Activated CD8-positive, alpha-beta memory T cell treated with anti-CD3 and anti-CD28 coated beads, Interleukin-2, amount 50 U/mL, for 1 hour (primary cell): ENCODE measurements around the gene CR1.
"Not testable (repeated sequence)": the region's sequence is repeated elsewhere in the genome, so short reads cannot be mapped to it uniquely, and the experiment has no call there.

Experiments
- DNase-seq: peaks from one replicate; pipeline ENCODE4 v3.0.0-alpha.2; 2020; ENCODE audit errors: extremely low read depth

CR1 gene

GRCh38 chr1:207581496-207582153, 85.7 kb downstream of the CR1 start:
- no peak for DNase-seq

GRCh38 chr1:207589506-207589905, 93.5 kb downstream of the CR1 start:
- not testable (repeated sequence) for DNase-seq

GRCh38 chr1:207591205-207591604, 95.2 kb downstream of the CR1 start:
- DNase-seq: not testable (repeated sequence)

GRCh38 chr1:207594095-207594494, 98.1 kb downstream of the CR1 start:
- DNase-seq: not testable (repeated sequence)

GRCh38 chr1:207603777-207604176, 107.8 kb downstream of the CR1 start:
- no peak for DNase-seq

- DNase-seq: no peak
These were observed 109.7 kb downstream of the CR1 start for GRCh38 chr1:207605444-207606361.

GRCh38 chr1:207606362-207606755, 110.4 kb downstream of the CR1 start:
- DNase-seq: no peak

- no peak for DNase-seq
These were observed 116.8 kb downstream of the CR1 start for GRCh38 chr1:207612762-207613161.

GRCh38 chr1:207619871-207620542, 124.0 kb downstream of the CR1 start:
- DNase-seq: no peak

- DNase-seq: no peak
These were observed 124.6 kb downstream of the CR1 start for GRCh38 chr1:207620543-207620893.

GRCh38 chr1:207625504-207626071, 129.6 kb downstream of the CR1 start:
- not testable (repeated sequence) for DNase-seq

- no peak for DNase-seq
These were observed 131.0 kb downstream of the CR1 start for GRCh38 chr1:207626972-207627337.

GRCh38 chr1:207627496-207627895, 131.5 kb downstream of the CR1 start:
- no peak for DNase-seq

GRCh38 chr1:207628776-207629175, 132.8 kb downstream of the CR1 start:
- DNase-seq: no peak

- DNase-seq: no peak
These were observed 135.2 kb downstream of the CR1 start for GRCh38 chr1:207631137-207631536.

GRCh38 chr1:207633226-207633625, 137.3 kb downstream of the CR1 start:
- no peak for DNase-seq

- not testable (repeated sequence) for DNase-seq
These were observed 137.8 kb downstream of the CR1 start for GRCh38 chr1:207633699-207634289.

GRCh38 chr1:207634293-207634692, 138.3 kb downstream of the CR1 start:
- not testable (repeated sequence) for DNase-seq

- not testable (repeated sequence) for DNase-seq
These were observed 139.7 kb downstream of the CR1 start for GRCh38 chr1:207635569-207636186.

GRCh38 chr1:207638487-207639145, 142.7 kb downstream of the CR1 start:
- DNase-seq: not testable (repeated sequence)

- not testable (repeated sequence) for DNase-seq
These were observed 143.4 kb downstream of the CR1 start for GRCh38 chr1:207639362-207639761.
